HEK293T (cell line): ENCODE results near the gene ADORA1.

Experiments
- BHLHE40 ChIP-seq: fragments of 450-650 bp; IDR thresholded peaks from 2 replicates; pipeline ENCODE4 v1.6.1; 2016; ENCODE audit warnings: mild to moderate bottlenecking, moderate library complexity, borderline replicate concordance
- FOXK2 ChIP-seq: fragments of 450-650 bp; IDR thresholded peaks from 2 replicates; pipeline ENCODE4 v1.6.1; 2016; ENCODE audit warnings: mild to moderate bottlenecking
- HDGF ChIP-seq: fragments of 450-650 bp; IDR thresholded peaks from 2 replicates; pipeline ENCODE4 v1.6.1; 2017; ENCODE audit warnings: antibody characterized with exemption, borderline replicate concordance
- L3MBTL2 ChIP-seq: fragments of 450-650 bp; conservative IDR thresholded peaks from 2 replicates; pipeline ENCODE4 v1.6.1; 2016; ENCODE audit warnings: mild to moderate bottlenecking

GRCh38 chr1:203083463-203083921, 44.0 kb upstream of the ADORA1 start:
- TF ChIP-seq BHLHE40 (no peak), HDGF (no peak), FOXK2 (no peak), L3MBTL2 (no peak)
